ENCODE results near the gene TOR1A.
"Not testable (repeated sequence)": the region's sequence is repeated elsewhere in the genome, so short reads cannot be mapped to it uniquely, and the experiment has no call there.

TOR1A gene

GRCh38 chr9:129776096-129776495, 47.8 kb downstream of the TOR1A start:
- H3K9me3 Mint-ChIP-seq; H3K27ac Mint-ChIP-seq; H3K4me3 Mint-ChIP-seq; H3K36me3 Mint-ChIP-seq; H3K4me1 Mint-ChIP-seq; ATAC-seq (ENCODE audit: low read depth); DNase-seq (ENCODE audit: low spot score in 2 of 2): not testable (repeated sequence)
- peaks cover 14% of the 10 kb centered on the region for H3K27me3 Mint-ChIP-seq

GRCh38 chr9:129775448-129775798, 48.5 kb downstream of the TOR1A start:
- no peaks in the 10 kb centered on the region for H3K36me3 Mint-ChIP-seq
- H3K27ac Mint-ChIP-seq, result no peak overlapping the region
- ATAC-seq (ENCODE audit: low read depth), result no peak
- no peaks in the 10 kb centered on the region for H3K4me1 Mint-ChIP-seq
- H3K4me3 Mint-ChIP-seq, result no peak overlapping the region
- H3K9me3 Mint-ChIP-seq, result no peaks in the 10 kb centered on the region
- DNase-seq (ENCODE audit: low spot score in 2 of 2), result no peak
- peaks cover 14% of the 10 kb centered on the region for H3K27me3 Mint-ChIP-seq

GRCh38 chr9:129774791-129775447, 49.0 kb downstream of the TOR1A start:
- DNase-seq (ENCODE audit: low spot score in 2 of 2), result no peak
- ATAC-seq (ENCODE audit: low read depth), result no peak
- Mint-ChIP-seq H3K27ac (no peak overlapping the region), H3K9me3 (no peaks in the 10 kb centered on the region), H3K4me3 (no peak overlapping the region), H3K4me1 (no peaks in the 10 kb centered on the region), H3K27me3 (peaks cover 14% of the 10 kb centered on the region), H3K36me3 (no peaks in the 10 kb centered on the region)

- DNase-seq (ENCODE audit: low spot score in 2 of 2), result no peak
- H3K27ac Mint-ChIP-seq, result no peak overlapping the region
- H3K4me1 Mint-ChIP-seq, result no peaks in the 10 kb centered on the region
- peaks cover 12% of the 10 kb centered on the region for H3K27me3 Mint-ChIP-seq
- no peaks in the 10 kb centered on the region for H3K9me3 Mint-ChIP-seq
- no peak for ATAC-seq (ENCODE audit: low read depth)
- no peaks in the 10 kb centered on the region for H3K36me3 Mint-ChIP-seq
- H3K4me3 Mint-ChIP-seq, result no peak overlapping the region
These were observed 50.5 kb downstream of the TOR1A start for GRCh38 chr9:129773262-129774048.

- Mint-ChIP-seq H3K4me3 (no peak overlapping the region), H3K27ac (no peak overlapping the region)
These were observed 53.2 kb downstream of the TOR1A start for GRCh38 chr9:129770741-129771140.

GRCh38 chr9:129769669-129770068, 54.3 kb downstream of the TOR1A start:
- Mint-ChIP-seq H3K36me3 (no peaks in the 10 kb centered on the region), H3K27me3 (peaks cover 9% of the 10 kb centered on the region), H3K4me1 (no peaks in the 10 kb centered on the region), H3K9me3 (no peaks in the 10 kb centered on the region), H3K4me3 (no peak overlapping the region), H3K27ac (no peak overlapping the region)
- ATAC-seq (ENCODE audit: low read depth) (no peak), DNase-seq (ENCODE audit: low spot score in 2 of 2) (no peak)

More at GRCh38 chr9:129770741-129771140, 53.2 kb downstream of the TOR1A start:
- Mint-ChIP-seq H3K27me3 (peaks cover 9% of the 10 kb centered on the region), H3K36me3 (no peaks in the 10 kb centered on the region), H3K4me1 (no peaks in the 10 kb centered on the region), H3K9me3 (no peaks in the 10 kb centered on the region)
- ATAC-seq (ENCODE audit: low read depth) (no peak), DNase-seq (ENCODE audit: low spot score in 2 of 2) (no peak)

- Mint-ChIP-seq H3K4me3 (no peak overlapping the region), H3K4me1 (no peaks in the 10 kb centered on the region), H3K9me3 (no peaks in the 10 kb centered on the region), H3K27me3 (peaks cover 6% of the 10 kb centered on the region), H3K36me3 (no peaks in the 10 kb centered on the region), H3K27ac (no peak overlapping the region)
- ATAC-seq (ENCODE audit: low read depth) (no peak), DNase-seq (ENCODE audit: low spot score in 2 of 2) (no peak)
These were observed 55.5 kb downstream of the TOR1A start for GRCh38 chr9:129768486-129768885.

GRCh38 chr9:129765764-129766317, 58.1 kb downstream of the TOR1A start:
- Mint-ChIP-seq H3K27me3 (peaks cover 6% of the 10 kb centered on the region), H3K4me3 (no peak overlapping the region), H3K36me3 (no peaks in the 10 kb centered on the region), H3K4me1 (no peaks in the 10 kb centered on the region), H3K9me3 (no peaks in the 10 kb centered on the region), H3K27ac (no peak overlapping the region)
- DNase-seq (ENCODE audit: low spot score in 2 of 2) (no peak), ATAC-seq (ENCODE audit: low read depth) (no peak)

GRCh38 chr9:129762985-129763926, 60.7 kb downstream of the TOR1A start:
- no peak for DNase-seq (ENCODE audit: low spot score in 2 of 2)
- H3K4me3 Mint-ChIP-seq, result no peak overlapping the region
- H3K4me1 Mint-ChIP-seq, result no peaks in the 10 kb centered on the region

More at GRCh38 chr9:129762985-129763926, 60.7 kb downstream of the TOR1A start:
- H3K27me3 Mint-ChIP-seq, result peaks cover 13% of the 10 kb centered on the region
- no peak for ATAC-seq (ENCODE audit: low read depth)
- no peaks in the 10 kb centered on the region for H3K36me3 Mint-ChIP-seq
- no peak overlapping the region for H3K27ac Mint-ChIP-seq
- H3K9me3 Mint-ChIP-seq, result no peaks in the 10 kb centered on the region
